Measurements from ENCODE around the gene HSPB9. TPM values are rescaled to one million over a fixed set of nuclear protein-coding genes. Genes with fewer than 3 reads are reported as not detected.

The HSPB9 gene
- total RNA-seq, 1 experiment from 2014 or later = not detected

DNA sequence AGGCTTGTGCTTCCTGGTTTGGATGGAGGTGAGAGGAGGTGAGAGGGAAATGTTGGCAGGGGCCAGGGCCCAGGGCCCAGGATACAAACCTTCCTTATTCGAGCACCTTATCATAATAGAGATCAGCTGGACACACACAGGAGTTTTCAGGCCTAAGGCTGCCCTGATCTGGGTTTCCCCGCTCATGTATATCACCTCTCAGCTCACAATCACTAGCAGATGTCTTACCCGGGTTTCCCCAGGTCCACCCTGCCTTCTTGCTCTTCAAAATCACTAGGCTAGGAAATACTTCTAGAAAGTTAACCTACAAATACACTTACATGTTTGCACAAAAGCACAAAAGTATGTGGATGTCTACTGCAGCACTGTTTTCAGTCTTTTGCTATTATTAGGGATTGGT lies 4.2 kb downstream of the HSPB9 start:
- ChIA-PET RAD21 (ENCODE audit: low non-redundant PET in 1 of 2, low total read pairs in 2 of 2, uncharacterized antibody in 2 of 2, unreplicated experiment in 2 of 2) (no interaction called here), POLR2A (no interaction called here), CTCF (interaction anchor here (0.7 kb wide), 1 partner anchor 18 kb away, joined by 3 read pairs; no protein-coding TSS in a partner anchor)
- Histone ChIP-seq H3K36me3 (ENCODE audit: control insufficient read depth in 1 of 2, insufficient read depth in 2 of 2, low read length in 2 of 2) (peaks cover 29 to 45% of the 10 kb centered on the region in 2 experiments; a peak in 3 of 4 replicates), H3K9ac (ENCODE audit: low read length) (no peak overlapping the region), H2AFZ (ENCODE audit: low read depth, low read length, poor library complexity, severe bottlenecking) (no peak overlapping the region), H3K4me3 (replicated peaks in 1 of 2; ENCODE audit: low read depth in 1 of 2, low read length in 2 of 2) (no peak overlapping the region), H3K79me2 (ENCODE audit: insufficient read depth, low read length) (peaks cover 18% of the 10 kb centered on the region; the same call in 1 of the 2 replicates), H3K9me2 (ENCODE audit: insufficient read depth) (no peaks in the 10 kb centered on the region), H3K4me2 (ENCODE audit: low read length) (no peak overlapping the region), H3K9me3 (ENCODE audit: control insufficient read depth in 1 of 2, insufficient read depth in 1 of 2, low read depth in 1 of 2, low read length in 2 of 2) (no peaks in the 10 kb centered on the region), H3K27ac (ENCODE audit: low read depth, low read length) (no peak overlapping the region), H4K20me1 (ENCODE audit: insufficient read depth) (no peaks in the 10 kb centered on the region), H3K27me3 (ENCODE audit: insufficient read depth, low read length) (no peaks in the 10 kb centered on the region), H3K4me1 (ENCODE audit: control insufficient read depth in 1 of 2, insufficient read depth in 2 of 2, low read length in 2 of 2) (no peaks in the 10 kb centered on the region)
- BruUV-seq (replicated peaks) = no TSS peak
- DNase-seq (ENCODE audit: low read depth, low spot score) (no peak), ATAC-seq (no peak)
- intact Hi-C loops (cut with micrococcal nuclease) = no loop called here
- TF ChIP-seq, protein P1, sequence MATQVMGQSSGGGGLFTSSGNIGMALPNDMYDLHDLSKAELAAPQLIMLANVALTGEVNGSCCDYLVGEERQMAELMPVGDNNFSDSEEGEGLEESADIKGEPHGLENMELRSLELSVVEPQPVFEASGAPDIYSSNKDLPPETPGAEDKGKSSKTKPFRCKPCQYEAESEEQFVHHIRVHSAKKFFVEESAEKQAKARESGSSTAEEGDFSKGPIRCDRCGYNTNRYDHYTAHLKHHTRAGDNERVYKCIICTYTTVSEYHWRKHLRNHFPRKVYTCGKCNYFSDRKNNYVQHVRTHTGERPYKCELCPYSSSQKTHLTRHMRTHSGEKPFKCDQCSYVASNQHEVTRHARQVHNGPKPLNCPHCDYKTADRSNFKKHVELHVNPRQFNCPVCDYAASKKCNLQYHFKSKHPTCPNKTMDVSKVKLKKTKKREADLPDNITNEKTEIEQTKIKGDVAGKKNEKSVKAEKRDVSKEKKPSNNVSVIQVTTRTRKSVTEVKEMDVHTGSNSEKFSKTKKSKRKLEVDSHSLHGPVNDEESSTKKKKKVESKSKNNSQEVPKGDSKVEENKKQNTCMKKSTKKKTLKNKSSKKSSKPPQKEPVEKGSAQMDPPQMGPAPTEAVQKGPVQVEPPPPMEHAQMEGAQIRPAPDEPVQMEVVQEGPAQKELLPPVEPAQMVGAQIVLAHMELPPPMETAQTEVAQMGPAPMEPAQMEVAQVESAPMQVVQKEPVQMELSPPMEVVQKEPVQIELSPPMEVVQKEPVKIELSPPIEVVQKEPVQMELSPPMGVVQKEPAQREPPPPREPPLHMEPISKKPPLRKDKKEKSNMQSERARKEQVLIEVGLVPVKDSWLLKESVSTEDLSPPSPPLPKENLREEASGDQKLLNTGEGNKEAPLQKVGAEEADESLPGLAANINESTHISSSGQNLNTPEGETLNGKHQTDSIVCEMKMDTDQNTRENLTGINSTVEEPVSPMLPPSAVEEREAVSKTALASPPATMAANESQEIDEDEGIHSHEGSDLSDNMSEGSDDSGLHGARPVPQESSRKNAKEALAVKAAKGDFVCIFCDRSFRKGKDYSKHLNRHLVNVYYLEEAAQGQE (IDR thresholded peaks at IDR 0.05; ENCODE audit: low read depth) = no peak

DNA sequence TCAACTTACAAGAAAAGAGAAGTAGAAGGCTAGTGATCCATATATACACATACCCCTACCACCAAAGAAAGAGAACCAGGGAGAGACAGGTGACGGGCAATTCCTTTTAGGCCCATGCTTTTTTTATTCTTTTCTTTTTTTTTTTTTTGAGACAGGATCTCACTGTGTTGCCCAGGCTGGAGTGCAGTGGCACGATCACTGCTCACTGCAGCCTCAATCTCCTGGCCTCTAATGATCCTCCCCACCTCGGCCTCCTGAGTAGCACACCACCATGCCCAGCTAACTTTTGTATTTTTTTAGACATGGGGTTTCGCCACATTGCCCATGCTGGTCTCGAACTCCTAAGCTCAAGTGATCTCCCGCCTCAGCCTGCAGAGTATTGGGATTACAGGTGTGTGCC lies 4.8 kb downstream of the HSPB9 start:
- no peaks in the 10 kb centered on the region for H3K27me3 ChIP-seq (ENCODE audit: insufficient read depth, low read length)
- peaks cover 29 to 45% of the 10 kb centered on the region in 2 experiments; a peak in 3 of 4 replicates for H3K36me3 ChIP-seq (ENCODE audit: control insufficient read depth in 1 of 2, insufficient read depth in 2 of 2, low read length in 2 of 2)
- no peak overlapping the region for H3K27ac ChIP-seq (ENCODE audit: low read depth, low read length)
- DNase-seq (ENCODE audit: low read depth, low spot score) (no peak), ATAC-seq (no peak)
- no peaks in the 10 kb centered on the region for H4K20me1 ChIP-seq (ENCODE audit: insufficient read depth)
- H3K79me2 ChIP-seq (ENCODE audit: insufficient read depth, low read length) = peaks cover 24% of the 10 kb centered on the region; the same call in 1 of the 2 replicates
- no peak for TF ChIP-seq EZH2phosphoT487 (IDR thresholded peaks at IDR 0.05; ENCODE audit: borderline replicate concordance)
- TF ChIP-seq ZFX (IDR thresholded peaks at IDR 0.05) = no peak
- TF ChIP-seq SRF (IDR thresholded peaks at IDR 0.05; ENCODE audit: low read depth) = no peak
- TF ChIP-seq EGR1 (IDR thresholded peaks at IDR 0.05; ENCODE audit: low read depth) = no peak
- TF ChIP-seq, protein P2, sequence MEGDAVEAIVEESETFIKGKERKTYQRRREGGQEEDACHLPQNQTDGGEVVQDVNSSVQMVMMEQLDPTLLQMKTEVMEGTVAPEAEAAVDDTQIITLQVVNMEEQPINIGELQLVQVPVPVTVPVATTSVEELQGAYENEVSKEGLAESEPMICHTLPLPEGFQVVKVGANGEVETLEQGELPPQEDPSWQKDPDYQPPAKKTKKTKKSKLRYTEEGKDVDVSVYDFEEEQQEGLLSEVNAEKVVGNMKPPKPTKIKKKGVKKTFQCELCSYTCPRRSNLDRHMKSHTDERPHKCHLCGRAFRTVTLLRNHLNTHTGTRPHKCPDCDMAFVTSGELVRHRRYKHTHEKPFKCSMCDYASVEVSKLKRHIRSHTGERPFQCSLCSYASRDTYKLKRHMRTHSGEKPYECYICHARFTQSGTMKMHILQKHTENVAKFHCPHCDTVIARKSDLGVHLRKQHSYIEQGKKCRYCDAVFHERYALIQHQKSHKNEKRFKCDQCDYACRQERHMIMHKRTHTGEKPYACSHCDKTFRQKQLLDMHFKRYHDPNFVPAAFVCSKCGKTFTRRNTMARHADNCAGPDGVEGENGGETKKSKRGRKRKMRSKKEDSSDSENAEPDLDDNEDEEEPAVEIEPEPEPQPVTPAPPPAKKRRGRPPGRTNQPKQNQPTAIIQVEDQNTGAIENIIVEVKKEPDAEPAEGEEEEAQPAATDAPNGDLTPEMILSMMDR (IDR thresholded peaks at IDR 0.05 in 2 of 3, conservative IDR thresholded peaks at IDR 0.05 in 1 of 3; ENCODE audit: borderline replicate concordance in 1 of 3, insufficient read depth in 1 of 3, low read depth in 2 of 3, low read length in 2 of 3) = no peak
- TF ChIP-seq, protein P3, sequence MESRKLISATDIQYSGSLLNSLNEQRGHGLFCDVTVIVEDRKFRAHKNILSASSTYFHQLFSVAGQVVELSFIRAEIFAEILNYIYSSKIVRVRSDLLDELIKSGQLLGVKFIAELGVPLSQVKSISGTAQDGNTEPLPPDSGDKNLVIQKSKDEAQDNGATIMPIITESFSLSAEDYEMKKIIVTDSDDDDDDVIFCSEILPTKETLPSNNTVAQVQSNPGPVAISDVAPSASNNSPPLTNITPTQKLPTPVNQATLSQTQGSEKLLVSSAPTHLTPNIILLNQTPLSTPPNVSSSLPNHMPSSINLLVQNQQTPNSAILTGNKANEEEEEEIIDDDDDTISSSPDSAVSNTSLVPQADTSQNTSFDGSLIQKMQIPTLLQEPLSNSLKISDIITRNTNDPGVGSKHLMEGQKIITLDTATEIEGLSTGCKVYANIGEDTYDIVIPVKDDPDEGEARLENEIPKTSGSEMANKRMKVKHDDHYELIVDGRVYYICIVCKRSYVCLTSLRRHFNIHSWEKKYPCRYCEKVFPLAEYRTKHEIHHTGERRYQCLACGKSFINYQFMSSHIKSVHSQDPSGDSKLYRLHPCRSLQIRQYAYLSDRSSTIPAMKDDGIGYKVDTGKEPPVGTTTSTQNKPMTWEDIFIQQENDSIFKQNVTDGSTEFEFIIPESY (IDR thresholded peaks at IDR 0.05; ENCODE audit: extremely low read depth, insufficient replicate concordance, low read length) = no peak
- TF ChIP-seq CEBPB (IDR thresholded peaks at IDR 0.05; ENCODE audit: low read depth) = no peak
- H3K4me1 ChIP-seq (ENCODE audit: control insufficient read depth in 1 of 2, insufficient read depth in 2 of 2, low read length in 2 of 2) = no peaks in the 10 kb centered on the region
- no peak overlapping the region for H2AFZ ChIP-seq (ENCODE audit: low read depth, low read length, poor library complexity, severe bottlenecking)
- no peaks in the 10 kb centered on the region for H3K9me3 ChIP-seq (ENCODE audit: control insufficient read depth in 1 of 2, insufficient read depth in 1 of 2, low read depth in 1 of 2, low read length in 2 of 2)
- BruUV-seq (replicated peaks) = no TSS peak
- H3K4me2 ChIP-seq (ENCODE audit: low read length) = no peak overlapping the region
- RAD21 ChIA-PET (ENCODE audit: low non-redundant PET in 1 of 2, low total read pairs in 2 of 2, uncharacterized antibody in 2 of 2, unreplicated experiment in 2 of 2) = interaction anchor here in 1 of 2 experiments (0.7 kb wide), 1 partner anchor 212 kb away, joined by 3 read pairs; no protein-coding TSS in a partner anchor
- CTCF ChIA-PET = no interaction called here
- no peak overlapping the region for H3K9ac ChIP-seq (ENCODE audit: low read length)
- intact Hi-C loops (cut with micrococcal nuclease) = no loop called here
- no peak overlapping the region for H3K4me3 ChIP-seq (replicated peaks in 1 of 2; ENCODE audit: low read depth in 1 of 2, low read length in 2 of 2)
- POLR2A ChIA-PET = no interaction called here
- H3K9me2 ChIP-seq (ENCODE audit: insufficient read depth) = no peaks in the 10 kb centered on the region
